Measurements from ENCODE around the gene CDH20.

The CDH20 gene

DNA sequence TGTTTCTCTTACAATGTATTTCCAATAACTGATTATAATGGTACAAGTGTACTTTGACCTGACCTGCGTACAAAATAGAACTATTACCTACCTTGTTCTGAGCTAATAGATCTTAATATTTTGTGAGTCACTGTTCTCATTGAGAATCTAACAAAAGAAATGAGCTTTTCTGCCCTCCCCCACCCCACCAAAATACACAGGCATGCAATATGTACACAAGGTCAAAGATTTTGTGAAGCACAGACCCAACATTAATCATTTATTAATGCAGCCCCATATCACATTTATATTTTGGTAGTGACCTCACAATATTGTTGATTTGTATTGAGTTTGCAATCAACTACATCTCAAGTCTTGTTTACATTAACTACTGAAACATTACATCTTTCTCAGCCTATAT is 86.5 kb downstream of the CDH20 start:
- TF ChIP-seq ZXDB (tag by site-specific recombination; IDR thresholded peaks at IDR 0.05), result no peak
- TF ChIP-seq ZEB2 (tag by site-specific recombination; IDR thresholded peaks at IDR 0.05), result no peak

GRCh38 chr18:61420218-61420885 is 87.1 kb downstream of the CDH20 start:
- no peaks in the 10 kb centered on the region for H3K36me3 ChIP-seq (ENCODE audit: control insufficient read depth in 2 of 2, insufficient read depth in 1 of 2, low read length in 2 of 2)
- CTCF ChIA-PET, result interaction anchor here (0.5 to 1.1 kb wide), 2 partner anchors 16 to 777 kb away, joined by 3 read pairs; no protein-coding TSS in a partner anchor
- TF ChIP-seq ZNF658 (tag by site-specific recombination; IDR thresholded peaks at IDR 0.05), result no peak
- no peak for TF ChIP-seq GLI4 (tag by site-specific recombination; IDR thresholded peaks at IDR 0.05)
- TF ChIP-seq ZNF132 (tag by site-specific recombination; IDR thresholded peaks at IDR 0.05; ENCODE audit: borderline replicate concordance), result no peak

More for the DNA sequence above, 86.5 kb downstream of the CDH20 start:
- ChIA-PET POLR2A (no interaction called here), CTCF (interaction anchor here (1.1 kb wide), 1 partner anchor 16 kb away, joined by 3 read pairs; no protein-coding TSS in a partner anchor)
- Histone ChIP-seq H3K9me3 (ENCODE audit: control insufficient read depth, insufficient read depth, low read depth, low read length) (no peaks in the 10 kb centered on the region), H3K4me1 (ENCODE audit: control insufficient read depth, insufficient read depth, low read length) (no peaks in the 10 kb centered on the region), H3K4me3 (ENCODE audit: low read depth, low read length) (no peak overlapping the region), H3K36me3 (ENCODE audit: control insufficient read depth in 2 of 2, insufficient read depth in 1 of 2, low read length in 2 of 2) (no peaks in the 10 kb centered on the region), H3K27ac (ENCODE audit: extremely low read depth, low read depth, low read length) (no peak overlapping the region)

DNA sequence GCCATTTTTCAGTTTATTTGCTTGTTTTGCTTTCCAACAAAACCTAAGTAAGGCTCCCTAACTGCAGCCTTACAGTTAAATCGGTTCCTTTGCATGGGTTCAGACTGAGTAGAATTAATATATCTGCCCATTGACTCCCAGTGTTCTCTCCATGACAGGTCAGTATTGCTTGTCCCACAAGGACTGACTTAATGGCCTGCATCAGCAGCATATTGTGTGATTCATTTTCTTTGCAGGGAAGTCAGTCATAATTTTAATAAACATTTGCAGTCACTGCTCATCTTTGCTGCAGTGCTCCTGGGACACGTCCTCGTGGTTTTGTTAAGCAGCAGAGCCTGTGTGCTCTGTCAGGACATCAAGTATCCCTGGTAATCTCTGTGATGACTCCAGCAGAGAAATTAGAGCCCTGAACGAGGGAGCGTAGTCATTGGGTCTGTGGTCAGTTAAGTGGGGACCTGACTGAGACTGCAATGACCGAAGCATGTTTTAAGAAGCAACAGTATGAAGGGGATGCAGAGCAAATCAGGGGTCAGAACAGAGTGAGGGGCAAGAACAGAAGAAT is 93.3 kb downstream of the CDH20 start:
- ChIA-PET CTCF (no interaction called here), POLR2A (no interaction called here)
- no peaks in the 10 kb centered on the region for H3K4me1 ChIP-seq (ENCODE audit: control insufficient read depth, insufficient read depth, low read length)
- no peak overlapping the region for H3K27ac ChIP-seq (ENCODE audit: extremely low read depth, low read depth, low read length)
- H3K36me3 ChIP-seq (ENCODE audit: control insufficient read depth in 2 of 2, insufficient read depth in 1 of 2, low read length in 2 of 2), result no peaks in the 10 kb centered on the region
- no peaks in the 10 kb centered on the region for H3K9me3 ChIP-seq (ENCODE audit: control insufficient read depth, insufficient read depth, low read depth, low read length)
- no peak overlapping the region for H3K4me3 ChIP-seq (ENCODE audit: low read depth, low read length)
- TF ChIP-seq ZNF571 (tag by site-specific recombination; IDR thresholded peaks at IDR 0.05) (no peak), OVOL3 (tag by site-specific recombination; IDR thresholded peaks at IDR 0.05) (no peak), ZSCAN30 (tag by site-specific recombination; IDR thresholded peaks at IDR 0.05) (no peak), RBAK (tag by site-specific recombination; IDR thresholded peaks at IDR 0.05) (no peak), OSR2 (tag by site-specific recombination; IDR thresholded peaks at IDR 0.05) (no peak), ZNF830 (tag by site-specific recombination; IDR thresholded peaks at IDR 0.05; ENCODE audit: low read depth) (no peak), ZNF514 (tag by site-specific recombination; IDR thresholded peaks at IDR 0.05) (no peak), ZNF202 (tag by site-specific recombination; IDR thresholded peaks at IDR 0.05; ENCODE audit: borderline replicate concordance) (no peak), ZNF416 (tag by site-specific recombination; IDR thresholded peaks at IDR 0.05) (no peak), ZNF654 (tag by site-specific recombination; IDR thresholded peaks at IDR 0.05; ENCODE audit: low read depth) (no peak), ZNF148 (tag by site-specific recombination; IDR thresholded peaks at IDR 0.05; ENCODE audit: borderline replicate concordance) (no peak), ZNF621 (tag by site-specific recombination; IDR thresholded peaks at IDR 0.05) (no peak), ZBTB1 (tag by site-specific recombination; IDR thresholded peaks at IDR 0.05) (no peak), FEZF1 (tag by site-specific recombination; IDR thresholded peaks at IDR 0.05) (no peak), ZNF341 (tag by site-specific recombination; IDR thresholded peaks at IDR 0.05; ENCODE audit: low read depth) (no peak), ZIC2 (tag by site-specific recombination; IDR thresholded peaks at IDR 0.05) (no peak)
- TF ChIP-seq, protein P1, sequence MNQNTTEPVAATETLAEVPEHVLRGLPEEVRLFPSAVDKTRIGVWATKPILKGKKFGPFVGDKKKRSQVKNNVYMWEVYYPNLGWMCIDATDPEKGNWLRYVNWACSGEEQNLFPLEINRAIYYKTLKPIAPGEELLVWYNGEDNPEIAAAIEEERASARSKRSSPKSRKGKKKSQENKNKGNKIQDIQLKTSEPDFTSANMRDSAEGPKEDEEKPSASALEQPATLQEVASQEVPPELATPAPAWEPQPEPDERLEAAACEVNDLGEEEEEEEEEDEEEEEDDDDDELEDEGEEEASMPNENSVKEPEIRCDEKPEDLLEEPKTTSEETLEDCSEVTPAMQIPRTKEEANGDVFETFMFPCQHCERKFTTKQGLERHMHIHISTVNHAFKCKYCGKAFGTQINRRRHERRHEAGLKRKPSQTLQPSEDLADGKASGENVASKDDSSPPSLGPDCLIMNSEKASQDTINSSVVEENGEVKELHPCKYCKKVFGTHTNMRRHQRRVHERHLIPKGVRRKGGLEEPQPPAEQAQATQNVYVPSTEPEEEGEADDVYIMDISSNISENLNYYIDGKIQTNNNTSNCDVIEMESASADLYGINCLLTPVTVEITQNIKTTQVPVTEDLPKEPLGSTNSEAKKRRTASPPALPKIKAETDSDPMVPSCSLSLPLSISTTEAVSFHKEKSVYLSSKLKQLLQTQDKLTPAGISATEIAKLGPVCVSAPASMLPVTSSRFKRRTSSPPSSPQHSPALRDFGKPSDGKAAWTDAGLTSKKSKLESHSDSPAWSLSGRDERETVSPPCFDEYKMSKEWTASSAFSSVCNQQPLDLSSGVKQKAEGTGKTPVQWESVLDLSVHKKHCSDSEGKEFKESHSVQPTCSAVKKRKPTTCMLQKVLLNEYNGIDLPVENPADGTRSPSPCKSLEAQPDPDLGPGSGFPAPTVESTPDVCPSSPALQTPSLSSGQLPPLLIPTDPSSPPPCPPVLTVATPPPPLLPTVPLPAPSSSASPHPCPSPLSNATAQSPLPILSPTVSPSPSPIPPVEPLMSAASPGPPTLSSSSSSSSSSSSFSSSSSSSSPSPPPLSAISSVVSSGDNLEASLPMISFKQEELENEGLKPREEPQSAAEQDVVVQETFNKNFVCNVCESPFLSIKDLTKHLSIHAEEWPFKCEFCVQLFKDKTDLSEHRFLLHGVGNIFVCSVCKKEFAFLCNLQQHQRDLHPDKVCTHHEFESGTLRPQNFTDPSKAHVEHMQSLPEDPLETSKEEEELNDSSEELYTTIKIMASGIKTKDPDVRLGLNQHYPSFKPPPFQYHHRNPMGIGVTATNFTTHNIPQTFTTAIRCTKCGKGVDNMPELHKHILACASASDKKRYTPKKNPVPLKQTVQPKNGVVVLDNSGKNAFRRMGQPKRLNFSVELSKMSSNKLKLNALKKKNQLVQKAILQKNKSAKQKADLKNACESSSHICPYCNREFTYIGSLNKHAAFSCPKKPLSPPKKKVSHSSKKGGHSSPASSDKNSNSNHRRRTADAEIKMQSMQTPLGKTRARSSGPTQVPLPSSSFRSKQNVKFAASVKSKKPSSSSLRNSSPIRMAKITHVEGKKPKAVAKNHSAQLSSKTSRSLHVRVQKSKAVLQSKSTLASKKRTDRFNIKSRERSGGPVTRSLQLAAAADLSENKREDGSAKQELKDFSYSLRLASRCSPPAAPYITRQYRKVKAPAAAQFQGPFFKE (tag by site-specific recombination; IDR thresholded peaks at IDR 0.05; ENCODE audit: borderline replicate concordance), result no peak
- TF ChIP-seq, protein P2, sequence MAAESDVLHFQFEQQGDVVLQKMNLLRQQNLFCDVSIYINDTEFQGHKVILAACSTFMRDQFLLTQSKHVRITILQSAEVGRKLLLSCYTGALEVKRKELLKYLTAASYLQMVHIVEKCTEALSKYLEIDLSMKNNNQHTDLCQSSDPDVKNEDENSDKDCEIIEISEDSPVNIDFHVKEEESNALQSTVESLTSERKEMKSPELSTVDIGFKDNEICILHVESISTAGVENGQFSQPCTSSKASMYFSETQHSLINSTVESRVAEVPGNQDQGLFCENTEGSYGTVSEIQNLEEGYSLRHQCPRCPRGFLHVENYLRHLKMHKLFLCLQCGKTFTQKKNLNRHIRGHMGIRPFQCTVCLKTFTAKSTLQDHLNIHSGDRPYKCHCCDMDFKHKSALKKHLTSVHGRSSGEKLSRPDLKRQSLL (tag by site-specific recombination; IDR thresholded peaks at IDR 0.05), result no peak

More at GRCh38 chr18:61420218-61420885, 87.1 kb downstream of the CDH20 start:
- Histone ChIP-seq H3K4me1 (ENCODE audit: control insufficient read depth, insufficient read depth, low read length) (no peaks in the 10 kb centered on the region), H3K4me3 (ENCODE audit: low read depth, low read length) (no peak overlapping the region), H3K27ac (ENCODE audit: extremely low read depth, low read depth, low read length) (no peak overlapping the region), H3K9me3 (ENCODE audit: control insufficient read depth, insufficient read depth, low read depth, low read length) (no peaks in the 10 kb centered on the region)
- POLR2A ChIA-PET, result no interaction called here
